DND-41 (cell line): Measurements from ENCODE around the gene HMMR.

Experiments
- ATAC-seq: fragments of 200-7000 bp; cut with Tn5 transposase; 3 replicates; pipeline ENCODE4 v1.9.1; 2021; ENCODE audit warnings: low read depth; ENCODE audit not compliant: insufficient read depth
- DNase-seq: peaks from one replicate; pipeline ENCODE4 v3.0.0-alpha.2; 2020
- H2AFZ ChIP-seq: 2 replicates; pipeline ENCODE4 v1.6.0; 2012; ENCODE audit warnings: low read depth, low read length
- H3K27ac ChIP-seq: 2 replicates; pipeline ENCODE4 v1.5.1; 2012; ENCODE audit warnings: low read length, inconsistent platforms
- H3K27me3 ChIP-seq: fragments of 200-600 bp; sonication (generic); 2 replicates; pipeline ENCODE4 v1.6.0; 2012; ENCODE audit warnings: low read length, mild to moderate bottlenecking, inconsistent platforms; ENCODE audit not compliant: insufficient read depth, poor library complexity
- H3K36me3 ChIP-seq: 2 replicates; pipeline ENCODE4 v1.5.1; 2012; ENCODE audit warnings: low read length, inconsistent platforms; ENCODE audit not compliant: insufficient read depth
- H3K4me1 ChIP-seq: 2 replicates; pipeline ENCODE4 v1.5.1; 2012; ENCODE audit warnings: mild to moderate bottlenecking, low read length; ENCODE audit not compliant: insufficient read depth
- H3K4me2 ChIP-seq: 2 replicates; pipeline ENCODE4 v1.6.0; 2012; ENCODE audit warnings: mild to moderate bottlenecking, moderate library complexity, low read length, inconsistent platforms; ENCODE audit not compliant: insufficient read depth
- H3K4me3 ChIP-seq, 2 experiments: fragments of 200-600 bp in 1 of 2; shearing (Covaris generic) in 1 of 2; 2 replicates each; pipeline ENCODE4 v1.5.1; 2012 to 2016; ENCODE audit warnings: inconsistent platforms in 2 of 2, low read length in 2 of 2, mild to moderate bottlenecking in 2 of 2, low read depth in 1 of 2, moderate library complexity in 1 of 2
- H3K79me2 ChIP-seq: 2 replicates; pipeline ENCODE4 v1.6.0; 2012; ENCODE audit warnings: low read length, inconsistent platforms; ENCODE audit not compliant: insufficient read depth
- H3K9ac ChIP-seq: 2 replicates; pipeline ENCODE4 v1.6.0; 2012; ENCODE audit warnings: low read depth, mild to moderate bottlenecking, inconsistent platforms, low read length, moderate library complexity
- H3K9me3 ChIP-seq: 2 replicates; pipeline ENCODE4 v1.5.1; 2012; ENCODE audit warnings: low read length, moderate library complexity, mild to moderate bottlenecking, inconsistent platforms; ENCODE audit not compliant: insufficient read depth, severe bottlenecking
- H4K20me1 ChIP-seq: 2 replicates; pipeline ENCODE4 v1.6.0; 2012; ENCODE audit warnings: low read length; ENCODE audit not compliant: insufficient read depth
- EZH2 ChIP-seq: IDR thresholded peaks from 3 replicates; pipeline ENCODE4 v1.6.1; 2012; ENCODE audit warnings: borderline replicate concordance, low read depth, mild to moderate bottlenecking, moderate library complexity, low read length, inconsistent platforms; ENCODE audit not compliant: severe bottlenecking
- TF ChIP-seq, protein P1 (sequence below): IDR thresholded peaks from 2 replicates; pipeline ENCODE4 v1.5.1; 2012; ENCODE audit warnings: borderline replicate concordance, low read length, moderate library complexity, mild to moderate bottlenecking; ENCODE audit not compliant: poor library complexity, severe bottlenecking; ENCODE audit errors: extremely low read depth

Gene HMMR

DNA sequence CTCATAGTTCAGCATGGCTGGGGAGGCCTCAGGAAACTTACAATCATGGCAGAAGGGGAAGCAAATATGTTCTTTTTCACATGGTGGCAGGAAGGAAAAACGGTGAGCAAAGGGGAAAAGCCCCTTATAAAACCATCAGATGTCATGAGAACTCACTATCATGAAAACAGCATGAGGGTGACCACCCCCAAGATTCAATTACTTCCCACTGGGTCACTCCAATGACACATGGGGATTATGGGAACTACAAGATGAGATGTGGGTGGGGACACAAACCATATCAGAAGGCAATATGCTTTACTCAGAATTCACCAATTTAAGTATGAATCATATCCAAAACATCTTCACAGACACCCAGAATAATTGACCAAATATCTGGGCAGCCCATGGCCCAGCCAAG is 64.7 kb downstream of the HMMR start:
- Histone ChIP-seq H2AFZ (no peak overlapping the region), H3K79me2 (no peaks in the 10 kb centered on the region), H3K4me1 (no peaks in the 10 kb centered on the region), H3K9ac (no peak overlapping the region), H3K36me3 (no peaks in the 10 kb centered on the region), H3K9me3 (no peaks in the 10 kb centered on the region), H3K27ac (no peak overlapping the region), H3K4me2 (no peak overlapping the region), H3K27me3 (no peaks in the 10 kb centered on the region), H4K20me1 (no peaks in the 10 kb centered on the region), H3K4me3 (no peak overlapping the region)
- TF ChIP-seq, protein P1, sequence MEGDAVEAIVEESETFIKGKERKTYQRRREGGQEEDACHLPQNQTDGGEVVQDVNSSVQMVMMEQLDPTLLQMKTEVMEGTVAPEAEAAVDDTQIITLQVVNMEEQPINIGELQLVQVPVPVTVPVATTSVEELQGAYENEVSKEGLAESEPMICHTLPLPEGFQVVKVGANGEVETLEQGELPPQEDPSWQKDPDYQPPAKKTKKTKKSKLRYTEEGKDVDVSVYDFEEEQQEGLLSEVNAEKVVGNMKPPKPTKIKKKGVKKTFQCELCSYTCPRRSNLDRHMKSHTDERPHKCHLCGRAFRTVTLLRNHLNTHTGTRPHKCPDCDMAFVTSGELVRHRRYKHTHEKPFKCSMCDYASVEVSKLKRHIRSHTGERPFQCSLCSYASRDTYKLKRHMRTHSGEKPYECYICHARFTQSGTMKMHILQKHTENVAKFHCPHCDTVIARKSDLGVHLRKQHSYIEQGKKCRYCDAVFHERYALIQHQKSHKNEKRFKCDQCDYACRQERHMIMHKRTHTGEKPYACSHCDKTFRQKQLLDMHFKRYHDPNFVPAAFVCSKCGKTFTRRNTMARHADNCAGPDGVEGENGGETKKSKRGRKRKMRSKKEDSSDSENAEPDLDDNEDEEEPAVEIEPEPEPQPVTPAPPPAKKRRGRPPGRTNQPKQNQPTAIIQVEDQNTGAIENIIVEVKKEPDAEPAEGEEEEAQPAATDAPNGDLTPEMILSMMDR: no peak
- DNase-seq: no peak
- ATAC-seq: no peak

DNA sequence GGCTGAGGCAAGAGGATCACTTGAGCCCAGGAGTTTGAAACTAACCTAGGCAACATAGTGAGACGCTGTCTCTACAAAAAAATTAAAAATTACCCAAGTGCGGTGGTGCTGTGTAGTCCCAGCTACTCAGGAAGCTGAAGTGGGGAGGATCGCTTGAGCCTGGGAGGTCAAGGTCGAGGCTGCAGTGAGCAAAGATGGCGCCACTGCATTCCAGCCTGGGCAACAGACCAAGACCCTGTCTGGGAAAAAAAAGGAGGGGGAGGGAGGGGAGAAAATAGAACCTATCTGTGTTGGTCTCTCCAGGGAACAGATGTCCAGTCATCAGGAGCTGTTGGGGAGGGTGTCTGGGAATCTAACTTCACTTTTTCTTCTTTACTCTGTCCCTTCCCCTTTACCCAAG is 69.3 kb downstream of the HMMR start:
- Histone ChIP-seq H3K4me3 (no peak overlapping the region), H3K4me2 (no peak overlapping the region), H3K79me2 (no peaks in the 10 kb centered on the region), H3K27me3 (no peaks in the 10 kb centered on the region), H3K4me1 (no peaks in the 10 kb centered on the region), H4K20me1 (no peaks in the 10 kb centered on the region), H3K9me3 (no peaks in the 10 kb centered on the region), H2AFZ (no peak overlapping the region), H3K36me3 (no peaks in the 10 kb centered on the region), H3K9ac (no peak overlapping the region), H3K27ac (no peak overlapping the region)
- no peak for ATAC-seq
- no peak for DNase-seq
- TF ChIP-seq EZH2: no peak
- TF ChIP-seq, protein P1: no peak

DNA sequence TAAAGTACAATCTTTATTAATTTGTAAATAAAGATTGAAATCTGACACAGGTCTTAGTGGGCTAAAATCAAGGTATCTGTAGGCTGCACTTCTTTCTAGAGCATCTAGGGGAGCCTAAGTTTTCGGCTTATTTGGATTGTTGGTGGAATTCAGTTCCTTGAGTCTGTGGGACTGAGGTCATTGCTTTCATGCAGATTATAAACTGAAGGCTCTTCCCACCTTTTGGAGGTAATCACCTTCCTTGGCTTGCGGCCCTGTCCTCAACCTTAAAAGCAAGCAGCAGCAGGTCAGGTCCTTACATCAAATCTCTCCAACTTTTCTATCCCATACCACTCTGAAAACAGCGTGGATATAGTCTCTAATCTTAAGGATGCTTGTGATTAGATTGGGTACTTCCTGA is 70.8 kb downstream of the HMMR start:
- H3K4me3 ChIP-seq: no peak overlapping the region
- H4K20me1 ChIP-seq: no peaks in the 10 kb centered on the region
- H3K27ac ChIP-seq: no peak overlapping the region
- no peaks in the 10 kb centered on the region for H3K27me3 ChIP-seq
- DNase-seq (no peak), ATAC-seq (no peak)
- no peaks in the 10 kb centered on the region for H3K9me3 ChIP-seq
- H3K4me2 ChIP-seq: no peak overlapping the region
- no peak overlapping the region for H2AFZ ChIP-seq
- no peaks in the 10 kb centered on the region for H3K79me2 ChIP-seq
- TF ChIP-seq, protein P1: no peak
- no peak for TF ChIP-seq EZH2
- no peaks in the 10 kb centered on the region for H3K36me3 ChIP-seq
- H3K4me1 ChIP-seq: no peaks in the 10 kb centered on the region
- no peak overlapping the region for H3K9ac ChIP-seq
